Activated T-cell treated with anti-CD3 and anti-CD28 coated beads, Interleukin-2, amount 50 U/mL, for 48 hours (primary cell): ENCODE data around the gene LAMA3.

Experiments used
- DNase-seq, 2 experiments: peaks; one replicate each; pipeline ENCODE4 v3.0.0-alpha.2; 2020

The LAMA3 gene

GRCh38 chr18:23689031-23689615 lies at the start of gene LAMA3:
LAMA3 (plus strand) TSS chr18:23689453; CDS start chr18:23689684, 231 bp downstream.
- peak; percentile 43 to 56 for DNase-seq

DNA sequence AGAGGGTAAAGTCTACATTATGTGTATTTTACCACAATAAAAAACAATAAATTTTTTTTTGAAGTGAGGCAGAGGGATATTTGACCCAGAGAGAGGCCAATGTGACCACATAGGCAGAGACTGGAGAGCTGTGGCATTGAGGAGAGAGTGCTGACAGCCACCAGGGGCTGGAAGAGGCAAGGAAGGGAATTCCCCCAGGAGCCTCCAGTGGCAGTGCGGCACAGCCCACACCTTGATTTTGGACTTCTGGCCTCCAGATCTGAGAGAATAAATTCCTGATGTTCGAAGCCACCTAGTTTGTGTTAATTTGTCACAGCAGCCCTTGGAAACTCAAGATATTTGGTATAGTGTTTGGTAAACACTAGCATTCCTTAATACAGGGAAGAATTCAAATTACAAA lies 49.2 kb upstream of the LAMA3 start:
- no peak for DNase-seq

GRCh38 chr18:23641143-23641720 lies 48.0 kb upstream of the LAMA3 start:
- no peak for DNase-seq

- no peak for DNase-seq
Measured at GRCh38 chr18:23641937-23642666, 47.2 kb upstream of the LAMA3 start.

- no peak for DNase-seq
Measured at GRCh38 chr18:23643815-23644490, 45.3 kb upstream of the LAMA3 start.

DNA sequence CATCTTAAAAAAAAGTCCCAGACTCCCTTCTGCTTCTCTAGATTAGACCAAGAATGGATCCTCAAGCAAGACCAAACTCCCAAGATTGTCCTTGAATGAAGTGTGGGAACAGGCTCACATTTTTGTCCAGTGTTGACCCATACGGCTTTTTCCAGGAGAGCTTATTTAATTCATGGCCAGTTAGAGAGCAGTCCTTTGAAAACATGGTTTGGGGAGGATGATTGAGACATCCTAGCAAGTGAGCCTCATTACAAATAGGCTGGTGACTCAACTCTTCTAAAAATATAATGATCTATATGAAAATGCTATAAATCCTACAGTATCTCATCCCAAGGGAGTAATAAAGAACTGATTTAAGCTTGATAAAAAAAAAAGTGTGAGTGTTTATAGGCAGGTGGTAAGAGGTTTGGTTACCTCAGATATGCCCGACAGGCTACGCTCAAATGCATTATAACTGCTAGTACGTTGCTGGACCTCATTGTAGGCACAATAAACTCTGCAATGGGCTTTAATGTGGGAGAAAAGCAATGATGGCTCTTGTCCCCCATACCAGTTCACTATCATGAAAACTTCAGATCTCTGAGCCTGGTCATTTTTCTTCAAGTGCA lies 43.6 kb upstream of the LAMA3 start:
- no peak for DNase-seq

GRCh38 chr18:23646282-23646681 lies 43.0 kb upstream of the LAMA3 start:
- DNase-seq: no peak

DNA sequence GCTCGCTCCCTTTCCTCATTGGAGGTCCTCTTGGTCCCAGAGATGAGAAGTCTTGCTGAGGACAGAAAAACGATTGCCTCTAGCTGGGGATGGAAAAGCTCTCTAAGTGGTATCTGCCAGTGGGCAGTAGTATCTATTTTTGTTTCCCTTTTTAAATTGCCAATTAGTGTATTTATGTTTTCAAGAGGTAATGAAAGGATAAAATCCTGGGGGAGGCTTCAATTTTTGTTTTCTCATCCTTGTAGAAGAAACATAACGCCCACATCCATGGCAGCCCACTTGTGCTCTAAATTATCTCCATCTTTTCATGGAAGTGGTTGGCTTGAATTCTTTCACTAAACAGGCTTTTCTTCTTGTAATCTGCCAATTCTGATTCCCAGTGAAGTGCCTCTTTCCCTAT lies 40.8 kb upstream of the LAMA3 start:
- no peak for DNase-seq

GRCh38 chr18:23648940-23649607 lies 40.2 kb upstream of the LAMA3 start:
- DNase-seq: no peak

- DNase-seq: no peak
Measured at GRCh38 chr18:23650968-23651927, 38.0 kb upstream of the LAMA3 start.

GRCh38 chr18:23652232-23652631 lies 37.0 kb upstream of the LAMA3 start:
- no peak for DNase-seq

DNA sequence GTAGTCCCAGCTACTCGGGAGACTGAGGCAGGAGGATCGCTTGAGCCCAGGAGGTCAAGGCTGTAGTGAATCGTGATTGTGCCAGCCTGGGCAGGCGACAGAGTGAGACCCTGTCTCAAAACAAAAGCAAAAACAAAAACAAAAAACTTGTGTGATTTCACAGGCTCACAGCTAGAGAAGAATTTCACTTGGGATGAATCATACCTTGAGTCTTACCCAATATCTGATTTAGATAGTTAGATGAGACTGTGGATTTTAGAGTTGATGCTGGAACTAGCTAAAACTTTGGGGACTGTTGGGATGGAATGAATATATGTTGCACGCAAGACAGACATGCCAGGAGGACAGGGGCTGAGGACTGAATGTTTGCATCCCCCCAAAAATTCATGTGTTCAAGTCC lies 31.0 kb upstream of the LAMA3 start:
- DNase-seq: no peak

DNA sequence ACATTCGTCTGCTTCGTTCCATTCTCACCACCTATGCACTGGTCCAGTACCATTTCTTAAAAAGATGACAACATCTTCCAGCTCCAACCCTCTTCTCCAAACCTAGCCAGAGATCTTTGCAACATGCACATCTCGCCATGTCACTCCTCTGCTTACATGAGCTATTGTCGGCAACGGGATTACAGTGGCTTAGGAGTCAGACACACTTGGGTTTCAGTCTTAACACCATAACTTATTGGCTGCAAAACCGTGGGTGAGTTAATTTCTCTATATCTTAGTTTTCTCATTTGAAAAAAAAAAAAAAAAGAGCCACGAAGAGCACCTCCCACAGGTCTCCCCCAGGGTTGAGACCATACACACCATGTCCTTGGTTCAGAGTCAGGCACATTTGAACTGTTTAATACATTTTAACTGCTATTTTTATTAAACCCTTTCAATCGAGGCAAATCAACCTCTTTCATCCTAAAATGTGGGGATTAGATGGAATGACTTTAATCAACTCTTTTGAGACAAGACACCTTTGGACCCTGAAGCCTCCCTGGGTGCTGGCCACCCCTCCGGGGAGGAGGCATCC lies 27.4 kb upstream of the LAMA3 start:
- DNase-seq: no peak

GRCh38 chr18:23662309-23663263 lies 26.7 kb upstream of the LAMA3 start, which contains the start of gene ANKRD29:
ANKRD29 (minus strand) TSS chr18:23662911; CDS start chr18:23662730, 181 bp downstream.
- peak; percentile 46 to 61 for DNase-seq

GRCh38 chr18:23664674-23665073 lies 24.6 kb upstream of the LAMA3 start:
- no peak for DNase-seq

- no peak for DNase-seq
Measured at GRCh38 chr18:23667114-23667513, 22.1 kb upstream of the LAMA3 start.

DNA sequence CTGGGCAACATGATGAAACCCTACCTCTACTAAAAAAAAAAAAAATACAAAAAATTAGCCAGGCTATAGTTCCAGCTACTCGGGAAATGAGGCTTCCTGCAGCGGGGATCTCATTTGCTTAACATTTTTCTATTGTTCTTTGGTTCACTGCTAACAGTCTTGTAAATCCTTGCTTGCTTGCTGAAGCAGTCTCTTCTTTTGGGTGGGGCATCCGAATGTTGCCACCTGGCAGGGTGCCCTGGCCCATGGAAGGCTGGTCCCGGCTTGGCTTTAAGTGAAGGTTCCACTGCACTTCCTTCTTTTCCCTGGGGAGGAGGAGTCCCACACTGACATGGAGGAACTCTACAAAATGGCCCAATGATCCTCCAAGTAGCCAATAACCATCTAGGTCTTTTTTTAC lies 20.5 kb upstream of the LAMA3 start:
- no peak for DNase-seq

GRCh38 chr18:23669202-23669766 lies 20.0 kb upstream of the LAMA3 start:
- no peak for DNase-seq

- no peak for DNase-seq
Measured at GRCh38 chr18:23669804-23670405, 19.3 kb upstream of the LAMA3 start.
